DOHH2 (cell line): ENCODE results near the gene STAP2.

Source experiments
- EZH2phosphoT487 ChIP-seq: fragments of 200-600 bp; sonication (generic); IDR thresholded peaks from 2 replicates; pipeline ENCODE4 v1.6.1; 2017; ENCODE audit warnings: borderline replicate concordance, mild to moderate bottlenecking, antibody characterized with exemption, low read length, moderate library complexity, mixed read lengths
- TF ChIP-seq, protein P1 (sequence below): fragments of 200-600 bp; sonication (generic); IDR thresholded peaks from one replicate; pipeline ENCODE4 v1.5.1; 2014; ENCODE audit warnings: antibody characterized with exemption, mild to moderate bottlenecking, low read depth, low read length; ENCODE audit not compliant: poor library complexity, severe bottlenecking

DNA sequence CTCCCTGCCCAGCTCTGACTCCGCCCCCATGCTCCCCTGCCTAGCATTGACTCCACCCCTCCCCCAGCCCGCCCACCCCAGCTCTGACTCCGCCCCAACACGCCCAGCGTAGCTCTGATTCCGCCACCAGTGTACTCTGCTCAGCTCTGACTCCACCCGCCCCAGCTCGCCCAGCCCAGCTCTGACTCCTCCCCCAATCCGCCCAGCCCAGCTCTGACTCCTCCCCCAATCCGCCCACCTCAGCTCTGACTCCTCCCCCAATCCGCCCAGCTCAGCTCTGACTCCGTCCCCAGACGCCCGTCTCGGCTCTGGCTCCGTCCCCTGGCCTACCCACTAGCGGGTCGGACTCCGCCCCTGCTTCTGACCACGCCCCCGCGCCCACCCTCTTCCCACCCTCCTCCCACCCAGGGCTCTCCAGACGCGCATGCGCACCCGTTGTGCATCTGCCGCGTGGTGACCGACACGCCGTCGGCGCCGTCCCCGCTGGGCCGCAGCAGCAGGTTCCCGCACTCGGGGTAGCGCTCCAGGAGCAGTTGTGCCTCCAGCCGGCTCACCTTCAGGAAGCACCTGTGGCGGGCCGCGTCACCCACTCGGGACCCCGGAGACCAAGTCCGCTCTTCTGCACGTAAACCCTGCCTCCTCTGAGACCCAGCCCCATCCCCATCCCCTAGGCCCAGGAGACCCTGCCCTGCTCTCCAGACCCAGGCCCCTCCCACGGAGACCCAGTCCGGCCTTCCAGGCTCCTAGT lies 10.2 kb downstream of the STAP2 start:
- TF ChIP-seq, protein P1, sequence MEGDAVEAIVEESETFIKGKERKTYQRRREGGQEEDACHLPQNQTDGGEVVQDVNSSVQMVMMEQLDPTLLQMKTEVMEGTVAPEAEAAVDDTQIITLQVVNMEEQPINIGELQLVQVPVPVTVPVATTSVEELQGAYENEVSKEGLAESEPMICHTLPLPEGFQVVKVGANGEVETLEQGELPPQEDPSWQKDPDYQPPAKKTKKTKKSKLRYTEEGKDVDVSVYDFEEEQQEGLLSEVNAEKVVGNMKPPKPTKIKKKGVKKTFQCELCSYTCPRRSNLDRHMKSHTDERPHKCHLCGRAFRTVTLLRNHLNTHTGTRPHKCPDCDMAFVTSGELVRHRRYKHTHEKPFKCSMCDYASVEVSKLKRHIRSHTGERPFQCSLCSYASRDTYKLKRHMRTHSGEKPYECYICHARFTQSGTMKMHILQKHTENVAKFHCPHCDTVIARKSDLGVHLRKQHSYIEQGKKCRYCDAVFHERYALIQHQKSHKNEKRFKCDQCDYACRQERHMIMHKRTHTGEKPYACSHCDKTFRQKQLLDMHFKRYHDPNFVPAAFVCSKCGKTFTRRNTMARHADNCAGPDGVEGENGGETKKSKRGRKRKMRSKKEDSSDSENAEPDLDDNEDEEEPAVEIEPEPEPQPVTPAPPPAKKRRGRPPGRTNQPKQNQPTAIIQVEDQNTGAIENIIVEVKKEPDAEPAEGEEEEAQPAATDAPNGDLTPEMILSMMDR = no peak
- TF ChIP-seq EZH2phosphoT487 = no peak
